A673 (cell line): ENCODE results near the gene RABGAP1L. TPM values are rescaled to one million over a fixed set of nuclear protein-coding genes. Genes with fewer than 3 reads are reported as not detected.
"Not testable (repeated sequence)": the region's sequence is repeated elsewhere in the genome, so short reads cannot be mapped to it uniquely, and the experiment has no call there.

ENCODE experiments used
- BruUV-seq: library from RNA; stranded (reverse); fragments of 400-500 nt; replicated peaks from 2 replicates; lab custom pipeline; 2021; lab: Mats Ljungman, UMichigan
- CTCF ChIA-PET: fragments of 300-600 bp; sonication (Branson Sonifier 250); formaldehyde crosslinking; loops from one replicate; lab custom pipeline; 2022; ENCODE audit warnings: antibody characterized with exemption; lab: Charles Lee
- POLR2A ChIA-PET: fragments of 300-600 bp; sonication (Branson Sonifier 250); formaldehyde crosslinking; loops from one replicate; lab custom pipeline; 2022; ENCODE audit warnings: antibody characterized with exemption; ENCODE audit not compliant: low non-redundant PET; lab: Charles Lee
- DNase-seq: peaks from one replicate; pipeline ENCODE4 v3.0.0-alpha.2; 2015; ENCODE audit warnings: low spot score
- H3K27ac ChIP-seq: fragments of 200-600 bp; sonication (generic); 2 replicates; pipeline ENCODE4 v1.5.1; 2016; ENCODE audit warnings: mixed run types, low read depth, mild to moderate bottlenecking, mixed read lengths, antibody characterized with exemption, low read length; ENCODE audit not compliant: poor library complexity, severe bottlenecking
- H3K27me3 ChIP-seq: fragments of 200-600 bp; sonication (generic); replicated peaks from 2 replicates; pipeline ENCODE4 v1.6.1; 2017; ENCODE audit warnings: mixed run types, low read depth, mild to moderate bottlenecking, mixed read lengths, antibody characterized with exemption, low read length; ENCODE audit not compliant: insufficient read depth, poor library complexity
- H3K36me3 ChIP-seq: fragments of 200-600 bp; sonication (generic); 2 replicates; pipeline ENCODE4 v1.6.1; 2016; ENCODE audit warnings: mixed run types, mild to moderate bottlenecking, mixed read lengths, antibody characterized with exemption, low read length; ENCODE audit not compliant: insufficient read depth, poor library complexity, severe bottlenecking
- H3K4me1 ChIP-seq: fragments of 200-600 bp; sonication (generic); 2 replicates; pipeline ENCODE4 v1.6.1; 2017; ENCODE audit warnings: mixed run types, mild to moderate bottlenecking, mixed read lengths, antibody characterized with exemption, low read length; ENCODE audit not compliant: insufficient read depth, poor library complexity, severe bottlenecking
- H3K4me3 ChIP-seq: fragments of 200-600 bp; sonication (generic); 2 replicates; pipeline ENCODE4 v1.5.1; 2016; ENCODE audit warnings: low read depth, mixed run types, mild to moderate bottlenecking, mixed read lengths, low read length; ENCODE audit not compliant: poor library complexity, severe bottlenecking
- H3K9me3 ChIP-seq: fragments of 200-600 bp; sonication (generic); 2 replicates; pipeline ENCODE4 v1.6.1; 2016; ENCODE audit warnings: mixed run types, low read depth, mild to moderate bottlenecking, mixed read lengths, antibody characterized with exemption, low read length; ENCODE audit not compliant: poor library complexity, severe bottlenecking
- EZH2 ChIP-seq: fragments of 200-600 bp; sonication (generic); IDR thresholded peaks from 2 replicates; pipeline ENCODE4 v1.6.1; 2017; ENCODE audit warnings: borderline replicate concordance, low read depth, mild to moderate bottlenecking, mixed read lengths, antibody characterized with exemption, low read length; ENCODE audit not compliant: poor library complexity, severe bottlenecking
- intact Hi-C: fragments of 100-400 bp; cut with micrococcal nuclease; formaldehyde crosslinking; loops from one replicate; pipeline ENCODE4 v1.10.0; 2022; ENCODE audit not compliant: unreplicated experiment
- total RNA-seq: library from RNA; stranded (reverse); gene quantifications from 2 replicates; pipeline ENCODE4 v1.2.3, GENCODE V29; 2021
- TF ChIP-seq, protein P1 (sequence below): fragments of 300-800, 200-600 bp; sonication (generic); conservative IDR thresholded peaks from 2 replicates; pipeline ENCODE4 v1.5.1; 2017; ENCODE audit warnings: low read depth, mild to moderate bottlenecking, antibody characterized with exemption, low read length, moderate library complexity, mixed read lengths

RABGAP1L gene
- total RNA-seq, 1 experiment from 2014 or later: 19.3 TPM

DNA sequence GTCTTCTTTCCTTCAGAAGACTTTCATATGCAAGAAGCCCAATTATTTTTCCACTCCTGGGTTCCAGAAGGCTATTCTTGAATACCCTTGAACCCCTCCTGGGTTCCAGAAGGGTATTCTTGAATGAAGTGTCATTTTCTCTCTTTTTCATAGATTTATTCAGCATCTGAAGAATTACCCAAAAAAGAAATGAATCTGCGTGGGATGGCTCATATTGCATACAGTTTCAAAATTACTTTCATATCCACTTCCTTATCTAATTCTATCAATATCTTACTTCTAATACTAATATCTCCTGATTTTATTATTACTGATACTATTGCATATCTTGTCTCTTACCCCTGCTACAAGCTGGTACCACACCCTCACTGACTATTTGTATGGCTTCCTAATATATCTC is 22.6 kb upstream of the RABGAP1L start:
- Histone ChIP-seq H3K27me3 (no peaks in the 10 kb centered on the region), H3K36me3 (no peaks in the 10 kb centered on the region), H3K4me1 (no peaks in the 10 kb centered on the region), H3K27ac (no peak overlapping the region), H3K9me3 (no peaks in the 10 kb centered on the region), H3K4me3 (no peak overlapping the region)
- ChIA-PET CTCF (no interaction called here), POLR2A (no interaction called here)
- no TSS peak for BruUV-seq
- intact Hi-C loops: no loop called here
- no peak for DNase-seq
- TF ChIP-seq, protein P1, sequence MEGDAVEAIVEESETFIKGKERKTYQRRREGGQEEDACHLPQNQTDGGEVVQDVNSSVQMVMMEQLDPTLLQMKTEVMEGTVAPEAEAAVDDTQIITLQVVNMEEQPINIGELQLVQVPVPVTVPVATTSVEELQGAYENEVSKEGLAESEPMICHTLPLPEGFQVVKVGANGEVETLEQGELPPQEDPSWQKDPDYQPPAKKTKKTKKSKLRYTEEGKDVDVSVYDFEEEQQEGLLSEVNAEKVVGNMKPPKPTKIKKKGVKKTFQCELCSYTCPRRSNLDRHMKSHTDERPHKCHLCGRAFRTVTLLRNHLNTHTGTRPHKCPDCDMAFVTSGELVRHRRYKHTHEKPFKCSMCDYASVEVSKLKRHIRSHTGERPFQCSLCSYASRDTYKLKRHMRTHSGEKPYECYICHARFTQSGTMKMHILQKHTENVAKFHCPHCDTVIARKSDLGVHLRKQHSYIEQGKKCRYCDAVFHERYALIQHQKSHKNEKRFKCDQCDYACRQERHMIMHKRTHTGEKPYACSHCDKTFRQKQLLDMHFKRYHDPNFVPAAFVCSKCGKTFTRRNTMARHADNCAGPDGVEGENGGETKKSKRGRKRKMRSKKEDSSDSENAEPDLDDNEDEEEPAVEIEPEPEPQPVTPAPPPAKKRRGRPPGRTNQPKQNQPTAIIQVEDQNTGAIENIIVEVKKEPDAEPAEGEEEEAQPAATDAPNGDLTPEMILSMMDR: no peak
- no peak for TF ChIP-seq EZH2

DNA sequence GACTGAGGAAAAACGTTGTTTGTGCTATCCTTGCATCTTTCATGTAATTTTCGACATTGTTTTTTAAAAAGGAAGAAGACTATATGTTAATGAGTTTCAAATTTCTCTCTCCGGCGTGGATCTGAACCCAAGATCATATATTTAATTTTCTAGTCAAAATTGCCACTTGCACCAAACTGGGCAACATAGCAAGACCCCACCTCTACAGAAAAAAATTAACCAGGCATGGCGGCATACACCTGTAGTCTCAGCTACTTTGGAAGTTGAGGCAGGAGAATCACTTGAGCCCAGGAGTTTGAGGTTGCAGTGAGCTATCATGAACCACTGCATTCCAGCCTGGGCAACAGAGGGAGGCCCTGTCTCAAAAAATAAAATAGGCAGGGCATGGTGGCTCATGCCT is 16.5 kb upstream of the RABGAP1L start:
- H3K4me3 ChIP-seq: no peak overlapping the region
- peaks cover 9% of the 10 kb centered on the region for H3K27me3 ChIP-seq
- ChIA-PET POLR2A (no interaction called here), CTCF (no interaction called here)
- H3K4me1 ChIP-seq: no peaks in the 10 kb centered on the region
- no TSS peak for BruUV-seq
- no peaks in the 10 kb centered on the region for H3K9me3 ChIP-seq
- H3K36me3 ChIP-seq: no peaks in the 10 kb centered on the region
- no peak for TF ChIP-seq EZH2
- TF ChIP-seq, protein P1: no peak
- no peak for DNase-seq
- intact Hi-C loops: no loop called here
- H3K27ac ChIP-seq: no peak overlapping the region

DNA sequence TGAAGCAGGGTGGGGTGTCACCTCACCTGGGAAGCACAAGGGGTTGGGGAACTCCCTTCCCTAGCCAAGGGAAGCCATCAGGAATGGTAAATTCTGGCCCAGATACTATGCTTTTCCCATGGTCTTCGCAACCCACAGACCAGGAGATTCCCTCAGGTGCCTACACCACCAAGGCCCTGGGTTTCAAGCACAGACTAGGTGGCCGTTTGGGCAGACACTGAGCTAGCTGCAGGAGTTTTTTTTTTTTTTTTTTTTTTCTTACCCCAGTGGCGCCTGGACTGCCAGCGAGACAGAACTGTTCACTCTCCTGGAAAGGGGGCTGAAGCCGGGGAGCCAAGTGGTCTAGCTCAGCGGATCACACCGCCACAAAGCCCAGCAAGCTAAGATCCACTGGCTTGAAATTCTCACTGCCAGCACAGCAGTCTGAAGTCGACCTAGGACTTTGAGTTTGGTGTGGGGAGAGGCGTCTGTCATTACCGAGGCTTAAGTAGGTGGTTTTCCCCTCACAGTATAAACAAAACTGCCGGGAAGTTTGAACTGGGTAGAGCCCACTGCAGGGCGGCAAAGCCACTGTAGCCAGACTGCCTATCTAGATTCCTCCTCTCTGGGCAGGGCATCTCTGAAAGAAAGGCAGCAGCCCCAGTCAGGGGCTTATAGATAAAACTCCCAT is 15.5 kb upstream of the RABGAP1L start:
- H3K27me3 ChIP-seq, POLR2A ChIA-PET, H3K27ac ChIP-seq, H3K4me3 ChIP-seq, intact Hi-C loops, H3K36me3 ChIP-seq, DNase-seq, CTCF ChIA-PET, BruUV-seq, H3K9me3 ChIP-seq, H3K4me1 ChIP-seq: not testable (repeated sequence)

DNA sequence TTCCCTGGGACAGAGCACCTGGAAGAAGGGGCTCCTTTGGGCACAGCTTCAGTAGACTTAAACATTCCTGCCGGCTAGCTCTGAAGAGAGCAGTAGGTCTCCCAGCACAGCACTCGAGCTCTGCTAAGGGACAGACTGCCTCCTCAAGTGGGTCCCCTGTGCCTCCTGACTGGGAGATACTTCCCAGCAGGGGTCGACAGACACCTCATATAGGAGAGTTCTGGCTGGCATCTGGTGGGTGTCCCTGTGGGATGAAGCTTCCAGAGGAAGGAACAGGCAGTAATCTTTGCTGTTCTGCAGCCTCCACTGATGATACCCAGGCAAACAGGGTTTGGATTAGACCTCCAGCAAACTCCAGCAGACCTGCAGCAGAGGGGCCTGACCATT is 14.9 kb upstream of the RABGAP1L start:
- BruUV-seq, POLR2A ChIA-PET, intact Hi-C loops: not testable (repeated sequence)

More for the DNA sequence above, 14.9 kb upstream of the RABGAP1L start:
- H3K27ac ChIP-seq, CTCF ChIA-PET, DNase-seq, H3K4me3 ChIP-seq, H3K4me1 ChIP-seq, H3K36me3 ChIP-seq, H3K9me3 ChIP-seq, H3K27me3 ChIP-seq: not testable (repeated sequence)
